ENCODE measurements around the gene NBEAL2.

The NBEAL2 gene

GRCh38 chr3:47010111-47010712 lies 30.7 kb downstream of the NBEAL2 start:
- ChIA-PET CTCF (no interaction called here), POLR2A (no interaction called here)
- H3K4me1 ChIP-seq (ENCODE audit: control insufficient read depth, insufficient read depth, low read length): no peaks in the 10 kb centered on the region
- peak; percentile 89 for TF ChIP-seq ZFHX2 (tag by site-specific recombination; conservative IDR thresholded peaks at IDR 0.05)
- TF ChIP-seq ZEB2 (tag by site-specific recombination; IDR thresholded peaks at IDR 0.05): no peak
- no peak for TF ChIP-seq MEIS1 (CRISPR knock-in tag; IDR thresholded peaks at IDR 0.05; ENCODE audit: borderline replicate concordance)
- TF ChIP-seq EGR2 (tag by site-specific recombination; IDR thresholded peaks at IDR 0.05; ENCODE audit: low read depth): peak; percentile 87
- H3K9me3 ChIP-seq (ENCODE audit: control insufficient read depth, insufficient read depth, low read depth, low read length): no peaks in the 10 kb centered on the region
- H3K4me3 ChIP-seq (ENCODE audit: low read depth, low read length): no peak overlapping the region
- no peak overlapping the region; the same call in 1 of the 2 replicates for H3K27ac ChIP-seq (ENCODE audit: extremely low read depth, low read depth, low read length)
- H3K36me3 ChIP-seq (ENCODE audit: control insufficient read depth in 2 of 2, insufficient read depth in 1 of 2, low read length in 2 of 2): peaks cover 0 to 39% of the 10 kb centered on the region in 2 experiments; a peak in 1 of 3 replicates

- Histone ChIP-seq H3K9me3 (ENCODE audit: control insufficient read depth, insufficient read depth, low read depth, low read length) (no peaks in the 10 kb centered on the region), H3K4me1 (ENCODE audit: control insufficient read depth, insufficient read depth, low read length) (no peaks in the 10 kb centered on the region), H3K36me3 (ENCODE audit: control insufficient read depth in 2 of 2, insufficient read depth in 1 of 2, low read length in 2 of 2) (peaks cover 0 to 37% of the 10 kb centered on the region in 2 experiments; a peak in 1 of 3 replicates), H3K4me3 (ENCODE audit: low read depth, low read length) (no peak overlapping the region), H3K27ac (ENCODE audit: extremely low read depth, low read depth, low read length) (no peak overlapping the region)
- no peak for TF ChIP-seq ZNF501 (tag by site-specific recombination; IDR thresholded peaks at IDR 0.05)
- TF ChIP-seq ZNF621 (tag by site-specific recombination; IDR thresholded peaks at IDR 0.05): no peak
- no peak for TF ChIP-seq ZBTB10 (tag by site-specific recombination; IDR thresholded peaks at IDR 0.05)
- ChIA-PET CTCF (interaction anchor here (0.7 kb wide), 1 partner anchor 88 kb away, joined by 6 read pairs; no protein-coding TSS in a partner anchor), POLR2A (no interaction called here)
Measured at GRCh38 chr3:47010910-47011309, 31.4 kb downstream of the NBEAL2 start.

GRCh38 chr3:47011371-47011770 lies 31.9 kb downstream of the NBEAL2 start:
- POLR2A ChIA-PET: no interaction called here
- no peak overlapping the region for H3K27ac ChIP-seq (ENCODE audit: extremely low read depth, low read depth, low read length)
- no peaks in the 10 kb centered on the region for H3K9me3 ChIP-seq (ENCODE audit: control insufficient read depth, insufficient read depth, low read depth, low read length)
- no peaks in the 10 kb centered on the region for H3K4me1 ChIP-seq (ENCODE audit: control insufficient read depth, insufficient read depth, low read length)
- CTCF ChIA-PET: interaction anchor here (0.7 kb wide), 1 partner anchor 88 kb away, joined by 6 read pairs; no protein-coding TSS in a partner anchor
- no peak overlapping the region for H3K4me3 ChIP-seq (ENCODE audit: low read depth, low read length)
- TF ChIP-seq ZNF623 (tag by site-specific recombination; IDR thresholded peaks at IDR 0.05) (no peak), ZNF521 (tag by site-specific recombination; IDR thresholded peaks at IDR 0.05) (no peak), ZNF280D (tag by site-specific recombination; IDR thresholded peaks at IDR 0.05) (no peak), ZNF76 (tag by site-specific recombination; IDR thresholded peaks at IDR 0.05; ENCODE audit: borderline replicate concordance, low read depth) (no peak), ZNF155 (tag by site-specific recombination; IDR thresholded peaks at IDR 0.05) (no peak), ZNF335 (tag by site-specific recombination; conservative IDR thresholded peaks at IDR 0.05) (no peak), FEZF1 (tag by site-specific recombination; IDR thresholded peaks at IDR 0.05) (no peak), ZBTB49 (tag by site-specific recombination; IDR thresholded peaks at IDR 0.05; ENCODE audit: low read depth) (no peak)
- peaks cover 0 to 37% of the 10 kb centered on the region in 2 experiments; a peak in 1 of 3 replicates for H3K36me3 ChIP-seq (ENCODE audit: control insufficient read depth in 2 of 2, insufficient read depth in 1 of 2, low read length in 2 of 2)

All from HEK293 (cell line).